Suprapubic skin (tissue), 4 donors: ENCODE data around the gene L3MBTL4.

Experiments used
- CTCF ChIP-seq, 2 donors: fragments of 200-600 bp in 1 of 2; fragments of 450-650 bp in 1 of 2; sonication (generic) in 1 of 2; IDR thresholded peaks; one replicate each; pipeline ENCODE4 v1.5.1; 2016 to 2019; ENCODE audit warnings: antibody characterized with exemption in 2 of 2, mild to moderate bottlenecking in 1 of 2, moderate library complexity in 1 of 2
- POLR2A ChIP-seq, 2 donors: fragments of 450-650 bp; IDR thresholded peaks; one replicate each; pipeline ENCODE4 v1.6.1; 2017; ENCODE audit warnings: antibody characterized with exemption in 2 of 2, mild to moderate bottlenecking in 2 of 2, moderate library complexity in 2 of 2
- POLR2AphosphoS5 ChIP-seq, 3 donors: sonication (generic); formaldehyde crosslinking; IDR thresholded peaks; one replicate each; pipeline ENCODE4 v1.6.1; 2017; ENCODE audit warnings: antibody characterized with exemption in 3 of 3

- TF ChIP-seq CTCF (IDR thresholded peaks at IDR 0.05) (no peak), POLR2A (IDR thresholded peaks at IDR 0.05) (no peak), POLR2AphosphoS5 (IDR thresholded peaks at IDR 0.05) (no peak)
These were observed 116.8 kb downstream of the L3MBTL4 start for GRCh38 chr18:6297875-6298274.
